ENCODE measurements around the gene SEMA3D. TPM values are rescaled to one million over a fixed set of nuclear protein-coding genes. Genes with fewer than 3 reads are reported as not detected.

The SEMA3D gene
- polyA plus RNA-seq, 1 experiment: 7.4 TPM

DNA sequence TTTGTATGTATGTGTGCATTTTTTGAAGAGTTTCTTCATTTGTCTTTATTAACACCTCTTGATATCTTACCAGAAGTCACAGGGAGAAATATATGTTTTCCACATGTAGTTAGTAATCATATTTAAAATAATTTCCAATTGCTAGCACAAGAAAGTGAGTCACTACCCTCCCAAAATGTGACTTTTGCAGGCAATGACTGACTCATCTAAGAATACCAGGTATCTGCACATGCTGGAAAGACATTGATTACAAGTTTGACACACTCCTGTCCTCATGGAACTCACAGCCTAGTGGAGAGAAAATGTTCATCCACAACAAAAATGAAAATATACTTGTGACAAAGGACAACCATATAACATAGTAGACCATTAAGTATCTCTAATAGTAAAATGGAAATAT, 82.9 kb downstream of the SEMA3D start:
- Histone ChIP-seq H3K27me3 (ENCODE audit: control insufficient read depth, insufficient read depth, low read length) (no peaks in the 10 kb centered on the region), H3K4me3 (ENCODE audit: low read depth, low read length) (no peak overlapping the region), H3K9me3 (ENCODE audit: control insufficient read depth, insufficient read depth, low read length) (no peaks in the 10 kb centered on the region), H3K27ac (ENCODE audit: low read depth, low read length) (no peak overlapping the region)
- DNase-seq (ENCODE audit: low read depth, low spot score): no peak
- TF ChIP-seq, protein P1, sequence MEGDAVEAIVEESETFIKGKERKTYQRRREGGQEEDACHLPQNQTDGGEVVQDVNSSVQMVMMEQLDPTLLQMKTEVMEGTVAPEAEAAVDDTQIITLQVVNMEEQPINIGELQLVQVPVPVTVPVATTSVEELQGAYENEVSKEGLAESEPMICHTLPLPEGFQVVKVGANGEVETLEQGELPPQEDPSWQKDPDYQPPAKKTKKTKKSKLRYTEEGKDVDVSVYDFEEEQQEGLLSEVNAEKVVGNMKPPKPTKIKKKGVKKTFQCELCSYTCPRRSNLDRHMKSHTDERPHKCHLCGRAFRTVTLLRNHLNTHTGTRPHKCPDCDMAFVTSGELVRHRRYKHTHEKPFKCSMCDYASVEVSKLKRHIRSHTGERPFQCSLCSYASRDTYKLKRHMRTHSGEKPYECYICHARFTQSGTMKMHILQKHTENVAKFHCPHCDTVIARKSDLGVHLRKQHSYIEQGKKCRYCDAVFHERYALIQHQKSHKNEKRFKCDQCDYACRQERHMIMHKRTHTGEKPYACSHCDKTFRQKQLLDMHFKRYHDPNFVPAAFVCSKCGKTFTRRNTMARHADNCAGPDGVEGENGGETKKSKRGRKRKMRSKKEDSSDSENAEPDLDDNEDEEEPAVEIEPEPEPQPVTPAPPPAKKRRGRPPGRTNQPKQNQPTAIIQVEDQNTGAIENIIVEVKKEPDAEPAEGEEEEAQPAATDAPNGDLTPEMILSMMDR (IDR thresholded peaks at IDR 0.05; ENCODE audit: low read depth, low read length): no peak
- ChIA-PET CTCF (no interaction called here), POLR2A (no interaction called here)

DNA sequence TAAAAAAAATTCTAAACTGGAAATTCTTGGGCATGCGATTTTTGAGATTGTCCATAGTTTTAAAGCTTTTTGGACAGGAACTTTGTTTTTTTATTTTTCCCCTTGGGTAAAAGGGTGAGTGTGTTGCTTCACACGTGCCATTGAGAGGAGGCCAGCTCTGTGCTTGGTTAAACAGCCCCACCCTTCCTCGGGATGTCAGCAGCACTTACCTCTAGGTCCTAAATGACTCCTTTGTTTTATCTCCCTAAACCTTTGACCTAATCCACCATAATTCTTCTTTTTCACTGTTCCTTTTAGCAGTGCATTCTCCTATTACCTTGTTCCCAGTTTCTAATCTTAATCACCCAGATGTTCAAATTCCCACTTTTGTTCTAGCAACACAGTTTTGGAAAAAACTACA, 83.5 kb downstream of the SEMA3D start:
- TF ChIP-seq, protein P1 (IDR thresholded peaks at IDR 0.05; ENCODE audit: low read depth, low read length): no peak
- ChIA-PET POLR2A (no interaction called here), CTCF (no interaction called here)
- no peaks in the 10 kb centered on the region for H3K27me3 ChIP-seq (ENCODE audit: control insufficient read depth, insufficient read depth, low read length)
- DNase-seq (ENCODE audit: low read depth, low spot score): no peak
- no peak overlapping the region for H3K4me3 ChIP-seq (ENCODE audit: low read depth, low read length)
- H3K9me3 ChIP-seq (ENCODE audit: control insufficient read depth, insufficient read depth, low read length): no peaks in the 10 kb centered on the region
- H3K27ac ChIP-seq (ENCODE audit: low read depth, low read length): no peak overlapping the region

DNA sequence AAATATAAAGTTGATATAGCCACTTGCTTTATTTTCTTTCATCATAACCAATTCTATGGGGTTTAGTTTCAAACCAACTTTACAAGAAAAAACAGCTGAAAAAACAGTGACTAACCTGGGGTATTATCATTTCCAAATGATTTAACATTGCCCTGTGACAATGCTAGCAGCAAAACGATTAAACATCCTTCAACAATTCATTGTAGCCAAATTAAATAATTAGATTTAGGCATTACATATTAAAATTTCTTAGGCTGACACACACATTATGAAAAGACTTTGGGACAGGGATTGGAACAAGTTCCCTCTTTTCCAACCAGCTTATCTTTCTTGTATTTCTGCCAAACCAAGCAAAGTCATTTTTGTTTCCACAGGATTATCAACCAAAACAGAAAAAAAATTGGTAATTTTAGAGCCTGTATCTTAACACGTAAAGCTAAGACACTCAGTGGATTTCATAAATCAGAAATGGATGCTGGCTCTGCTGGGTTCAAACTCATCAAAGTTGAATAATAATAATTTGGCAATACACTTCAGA, 84.0 kb downstream of the SEMA3D start:
- H3K9me3 ChIP-seq (ENCODE audit: control insufficient read depth, insufficient read depth, low read length): no peaks in the 10 kb centered on the region
- no peak overlapping the region for H3K27ac ChIP-seq (ENCODE audit: low read depth, low read length)
- no peaks in the 10 kb centered on the region for H3K27me3 ChIP-seq (ENCODE audit: control insufficient read depth, insufficient read depth, low read length)
- POLR2A ChIA-PET: no interaction called here
- no peak for DNase-seq (ENCODE audit: low read depth, low spot score)
- TF ChIP-seq, protein P1 (IDR thresholded peaks at IDR 0.05; ENCODE audit: low read depth, low read length): no peak
- CTCF ChIA-PET: interaction anchor here (0.8 kb wide), 1 partner anchor 61 kb away, joined by 3 read pairs; no protein-coding TSS in a partner anchor
- no peak overlapping the region for H3K4me3 ChIP-seq (ENCODE audit: low read depth, low read length)

DNA sequence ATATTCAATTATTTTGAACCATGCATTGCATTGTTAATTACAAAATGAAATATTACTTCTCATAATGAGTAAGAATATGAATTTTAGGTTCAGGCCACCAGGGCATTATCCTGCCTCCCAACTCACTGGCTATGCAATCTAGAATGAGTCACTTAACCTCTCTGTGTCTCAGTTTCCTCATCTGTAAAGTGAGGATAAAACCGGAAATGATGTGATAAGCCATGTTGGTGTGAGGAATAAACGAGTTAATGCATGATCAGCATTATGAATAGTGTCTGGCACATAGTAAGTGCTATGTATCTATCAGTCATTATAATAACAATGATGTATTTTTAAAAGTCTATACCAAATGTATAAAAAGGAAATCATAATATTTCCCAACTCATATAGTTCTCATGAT, 85.5 kb downstream of the SEMA3D start:
- POLR2A ChIA-PET: no interaction called here
- no peaks in the 10 kb centered on the region for H3K9me3 ChIP-seq (ENCODE audit: control insufficient read depth, insufficient read depth, low read length)
- TF ChIP-seq, protein P1 (IDR thresholded peaks at IDR 0.05; ENCODE audit: low read depth, low read length): no peak
- CTCF ChIA-PET: no interaction called here
- no peak for DNase-seq (ENCODE audit: low read depth, low spot score)
- H3K27ac ChIP-seq (ENCODE audit: low read depth, low read length): no peak overlapping the region
- no peaks in the 10 kb centered on the region for H3K27me3 ChIP-seq (ENCODE audit: control insufficient read depth, insufficient read depth, low read length)
- no peak overlapping the region for H3K4me3 ChIP-seq (ENCODE audit: low read depth, low read length)

DNA sequence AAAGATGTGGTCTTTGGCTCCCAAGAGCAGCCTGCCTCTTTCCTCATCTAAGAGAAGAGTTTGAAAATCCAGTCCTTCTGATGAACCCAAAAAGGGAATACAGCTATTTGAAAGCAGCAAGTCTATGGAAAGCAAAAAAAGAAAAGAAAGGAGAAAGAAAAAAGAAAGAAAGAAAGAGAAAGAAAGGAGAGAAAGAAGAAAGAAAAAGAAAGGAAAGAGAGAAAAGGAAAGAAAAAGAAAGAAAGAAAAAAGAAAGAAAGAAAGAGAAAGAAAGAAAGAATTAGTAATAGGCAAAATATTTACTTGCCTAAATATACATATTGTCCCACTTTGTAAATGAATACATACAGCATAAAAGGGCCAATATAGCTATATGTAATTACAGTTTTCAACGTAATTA, 89.0 kb downstream of the SEMA3D start:
- DNase-seq (ENCODE audit: low read depth, low spot score): no peak
- CTCF ChIA-PET: interaction anchor here (1.0 kb wide), 1 partner anchor 1162 kb away, joined by 3 read pairs; no protein-coding TSS in a partner anchor
- Histone ChIP-seq H3K27me3 (ENCODE audit: control insufficient read depth, insufficient read depth, low read length) (no peaks in the 10 kb centered on the region), H3K27ac (ENCODE audit: low read depth, low read length) (no peak overlapping the region), H3K9me3 (ENCODE audit: control insufficient read depth, insufficient read depth, low read length) (no peaks in the 10 kb centered on the region), H3K4me3 (ENCODE audit: low read depth, low read length) (no peak overlapping the region)
- TF ChIP-seq, protein P1 (IDR thresholded peaks at IDR 0.05; ENCODE audit: low read depth, low read length): no peak
- POLR2A ChIA-PET: no interaction called here

All from AG04450 (cell line).